Measurements from ENCODE around the gene ATG7.
"Not testable (repeated sequence)": the region's sequence is repeated elsewhere in the genome, so short reads cannot be mapped to it uniquely, and the experiment has no call there.

ATG7 gene

GRCh38 chr3:11479221-11479620 lies 207.0 kb downstream of the ATG7 start:
- Histone ChIP-seq H3K27ac (ENCODE audit: low read length) (no peak overlapping the region), H3K79me2 (ENCODE audit: insufficient read depth, low read length) (no peaks in the 10 kb centered on the region), H4K20me1 (ENCODE audit: insufficient read depth, low read length) (no peaks in the 10 kb centered on the region), H3K4me1 (ENCODE audit: insufficient read depth, low read length) (no peaks in the 10 kb centered on the region), H3K9me3 (ENCODE audit: insufficient read depth, low read length, severe bottlenecking) (no peaks in the 10 kb centered on the region), H3K36me3 (ENCODE audit: insufficient read depth, low read length) (no peaks in the 10 kb centered on the region), H3K4me3 (ENCODE audit: low read depth in 1 of 2, low read length in 2 of 2) (no peak overlapping the region), H3K9ac (ENCODE audit: low read depth, low read length) (no peak overlapping the region), H3K4me2 (ENCODE audit: insufficient read depth, low read length) (no peak overlapping the region), H2AFZ (ENCODE audit: low read depth, low read length) (no peak overlapping the region), H3K27me3 (ENCODE audit: insufficient read depth, low read length, poor library complexity) (no peaks in the 10 kb centered on the region)
- ATAC-seq (ENCODE audit: insufficient read depth, low read depth) (no peak), DNase-seq (no peak)
- TF ChIP-seq EZH2 (IDR thresholded peaks at IDR 0.05; ENCODE audit: borderline replicate concordance, low read depth, low read length, severe bottlenecking): no peak
- TF ChIP-seq CTCF (IDR thresholded peaks at IDR 0.05; ENCODE audit: borderline replicate concordance, extremely low read depth, low read length, poor library complexity, severe bottlenecking): no peak

GRCh38 chr3:11480663-11481298 lies 208.6 kb downstream of the ATG7 start:
- H3K9ac ChIP-seq (ENCODE audit: low read depth, low read length): no peak overlapping the region
- H3K9me3 ChIP-seq (ENCODE audit: insufficient read depth, low read length, severe bottlenecking): no peaks in the 10 kb centered on the region
- H3K4me3 ChIP-seq (ENCODE audit: low read depth in 1 of 2, low read length in 2 of 2): no peak overlapping the region
- DNase-seq: no peak
- no peak overlapping the region for H2AFZ ChIP-seq (ENCODE audit: low read depth, low read length)
- H3K4me2 ChIP-seq (ENCODE audit: insufficient read depth, low read length): no peak overlapping the region
- no peaks in the 10 kb centered on the region for H3K79me2 ChIP-seq (ENCODE audit: insufficient read depth, low read length)
- H4K20me1 ChIP-seq (ENCODE audit: insufficient read depth, low read length): no peaks in the 10 kb centered on the region
- no peaks in the 10 kb centered on the region for H3K27me3 ChIP-seq (ENCODE audit: insufficient read depth, low read length, poor library complexity)
- H3K27ac ChIP-seq (ENCODE audit: low read length): no peak overlapping the region
- H3K4me1 ChIP-seq (ENCODE audit: insufficient read depth, low read length): no peaks in the 10 kb centered on the region
- TF ChIP-seq EZH2 (IDR thresholded peaks at IDR 0.05; ENCODE audit: borderline replicate concordance, low read depth, low read length, severe bottlenecking) (no peak), CTCF (IDR thresholded peaks at IDR 0.05; ENCODE audit: borderline replicate concordance, extremely low read depth, low read length, poor library complexity, severe bottlenecking) (no peak)
- no peak for ATAC-seq (ENCODE audit: insufficient read depth, low read depth)
- H3K36me3 ChIP-seq (ENCODE audit: insufficient read depth, low read length): no peaks in the 10 kb centered on the region

GRCh38 chr3:11481556-11481955 lies 209.4 kb downstream of the ATG7 start:
- no peak overlapping the region for H2AFZ ChIP-seq (ENCODE audit: low read depth, low read length)
- no peaks in the 10 kb centered on the region for H3K4me1 ChIP-seq (ENCODE audit: insufficient read depth, low read length)
- TF ChIP-seq CTCF (IDR thresholded peaks at IDR 0.05; ENCODE audit: borderline replicate concordance, extremely low read depth, low read length, poor library complexity, severe bottlenecking): no peak
- ATAC-seq (ENCODE audit: insufficient read depth, low read depth): no peak
- no peak overlapping the region for H3K27ac ChIP-seq (ENCODE audit: low read length)
- no peaks in the 10 kb centered on the region for H3K79me2 ChIP-seq (ENCODE audit: insufficient read depth, low read length)
- H3K27me3 ChIP-seq (ENCODE audit: insufficient read depth, low read length, poor library complexity): no peaks in the 10 kb centered on the region
- no peaks in the 10 kb centered on the region for H3K36me3 ChIP-seq (ENCODE audit: insufficient read depth, low read length)
- H3K4me3 ChIP-seq (ENCODE audit: low read depth in 1 of 2, low read length in 2 of 2): no peak overlapping the region
- no peak overlapping the region for H3K9ac ChIP-seq (ENCODE audit: low read depth, low read length)
- no peak overlapping the region for H3K4me2 ChIP-seq (ENCODE audit: insufficient read depth, low read length)
- DNase-seq: no peak
- H4K20me1 ChIP-seq (ENCODE audit: insufficient read depth, low read length): no peaks in the 10 kb centered on the region
- H3K9me3 ChIP-seq (ENCODE audit: insufficient read depth, low read length, severe bottlenecking): no peaks in the 10 kb centered on the region

- Histone ChIP-seq H3K79me2 (ENCODE audit: insufficient read depth, low read length) (no peaks in the 10 kb centered on the region), H3K27me3 (ENCODE audit: insufficient read depth, low read length, poor library complexity) (no peaks in the 10 kb centered on the region), H3K4me1 (ENCODE audit: insufficient read depth, low read length) (no peaks in the 10 kb centered on the region), H3K9ac (ENCODE audit: low read depth, low read length) (no peak overlapping the region), H3K4me2 (ENCODE audit: insufficient read depth, low read length) (no peak overlapping the region), H3K27ac (ENCODE audit: low read length) (no peak overlapping the region), H3K4me3 (ENCODE audit: low read depth in 1 of 2, low read length in 2 of 2) (no peak overlapping the region), H3K36me3 (ENCODE audit: insufficient read depth, low read length) (no peaks in the 10 kb centered on the region), H3K9me3 (ENCODE audit: insufficient read depth, low read length, severe bottlenecking) (no peaks in the 10 kb centered on the region), H4K20me1 (ENCODE audit: insufficient read depth, low read length) (no peaks in the 10 kb centered on the region), H2AFZ (ENCODE audit: low read depth, low read length) (no peak overlapping the region)
- ATAC-seq (ENCODE audit: insufficient read depth, low read depth) (no peak), DNase-seq (no peak)
- TF ChIP-seq CTCF (IDR thresholded peaks at IDR 0.05; ENCODE audit: borderline replicate concordance, extremely low read depth, low read length, poor library complexity, severe bottlenecking): no peak
- no peak for TF ChIP-seq EZH2 (IDR thresholded peaks at IDR 0.05; ENCODE audit: borderline replicate concordance, low read depth, low read length, severe bottlenecking)
Measured at GRCh38 chr3:11482021-11482420, 209.8 kb downstream of the ATG7 start.

- DNase-seq; H3K27ac ChIP-seq (ENCODE audit: low read length); H3K4me2 ChIP-seq (ENCODE audit: insufficient read depth, low read length); ATAC-seq (ENCODE audit: insufficient read depth, low read depth); H3K4me3 ChIP-seq (ENCODE audit: low read depth in 1 of 2, low read length in 2 of 2); H4K20me1 ChIP-seq (ENCODE audit: insufficient read depth, low read length); H3K36me3 ChIP-seq (ENCODE audit: insufficient read depth, low read length); H3K9ac ChIP-seq (ENCODE audit: low read depth, low read length); H3K79me2 ChIP-seq (ENCODE audit: insufficient read depth, low read length); H2AFZ ChIP-seq (ENCODE audit: low read depth, low read length); H3K4me1 ChIP-seq (ENCODE audit: insufficient read depth, low read length); H3K9me3 ChIP-seq (ENCODE audit: insufficient read depth, low read length, severe bottlenecking); H3K27me3 ChIP-seq (ENCODE audit: insufficient read depth, low read length, poor library complexity): not testable (repeated sequence)
Measured at GRCh38 chr3:11488356-11488755, 216.2 kb downstream of the ATG7 start.
